GM18873 (cell line): ENCODE results near the gene MAGEA10.

Experiments
- ATAC-seq: cut with Tn5 transposase; IDR thresholded peaks from one replicate; pipeline ENCODE4 v1.9.1; 2021; ENCODE audit warnings: mild to moderate bottlenecking, moderate library complexity, moderate number of reproducible peaks; ENCODE audit not compliant: unreplicated experiment, low FRiP score

The MAGEA10 gene

GRCh38 chrX:152086141-152086540 lies 52.2 kb downstream of the MAGEA10 start:
- no peak for ATAC-seq
